Suprapubic skin (tissue), 3 donors: Measurements from ENCODE around the gene CST2.

Experiments
- POLR2A ChIP-seq, 2 donors: fragments of 450-650 bp; IDR thresholded peaks; one replicate each; pipeline ENCODE4 v1.6.1; 2017; ENCODE audit warnings: antibody characterized with exemption in 2 of 2, mild to moderate bottlenecking in 2 of 2, moderate library complexity in 2 of 2
- TF ChIP-seq, protein P1 (sequence below), 2 donors: fragments of 200-600 bp in 1 of 2; fragments of 450-650 bp in 1 of 2; sonication (generic) in 1 of 2; IDR thresholded peaks; one replicate each; pipeline ENCODE4 v1.5.1; 2016 to 2019; ENCODE audit warnings: antibody characterized with exemption in 2 of 2, mild to moderate bottlenecking in 1 of 2, moderate library complexity in 1 of 2

DNA sequence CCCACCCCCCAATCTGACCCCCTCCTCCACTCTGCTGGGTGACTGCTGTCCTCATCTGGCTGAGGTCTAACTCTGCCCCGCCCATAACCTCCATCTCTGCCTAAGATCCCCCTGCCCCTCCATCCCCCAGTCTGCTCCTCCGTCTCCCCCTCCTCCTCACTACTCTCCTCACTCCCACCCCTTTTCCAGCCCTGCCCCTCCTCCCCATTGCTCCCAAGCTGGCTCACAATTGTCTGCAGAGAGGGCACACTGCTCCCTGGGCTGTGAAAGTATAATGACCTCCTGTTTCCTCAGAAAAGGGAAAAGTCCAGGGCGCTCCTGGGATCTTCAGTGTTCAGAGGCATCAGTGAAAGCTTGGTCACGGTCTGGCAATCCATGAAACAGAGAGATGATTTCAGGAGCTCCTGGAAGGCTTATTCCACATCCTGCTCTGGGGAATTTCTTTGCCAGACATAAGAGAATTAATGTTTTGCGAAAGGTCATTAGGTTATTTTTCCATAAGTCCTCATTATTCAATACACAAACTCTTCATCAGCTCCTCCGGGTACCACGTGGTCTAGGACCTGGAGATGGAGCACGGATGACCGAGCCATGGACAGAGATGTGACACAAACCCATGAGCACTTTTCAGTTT is 31.6 kb upstream of the CST2 start:
- TF ChIP-seq, protein P1, sequence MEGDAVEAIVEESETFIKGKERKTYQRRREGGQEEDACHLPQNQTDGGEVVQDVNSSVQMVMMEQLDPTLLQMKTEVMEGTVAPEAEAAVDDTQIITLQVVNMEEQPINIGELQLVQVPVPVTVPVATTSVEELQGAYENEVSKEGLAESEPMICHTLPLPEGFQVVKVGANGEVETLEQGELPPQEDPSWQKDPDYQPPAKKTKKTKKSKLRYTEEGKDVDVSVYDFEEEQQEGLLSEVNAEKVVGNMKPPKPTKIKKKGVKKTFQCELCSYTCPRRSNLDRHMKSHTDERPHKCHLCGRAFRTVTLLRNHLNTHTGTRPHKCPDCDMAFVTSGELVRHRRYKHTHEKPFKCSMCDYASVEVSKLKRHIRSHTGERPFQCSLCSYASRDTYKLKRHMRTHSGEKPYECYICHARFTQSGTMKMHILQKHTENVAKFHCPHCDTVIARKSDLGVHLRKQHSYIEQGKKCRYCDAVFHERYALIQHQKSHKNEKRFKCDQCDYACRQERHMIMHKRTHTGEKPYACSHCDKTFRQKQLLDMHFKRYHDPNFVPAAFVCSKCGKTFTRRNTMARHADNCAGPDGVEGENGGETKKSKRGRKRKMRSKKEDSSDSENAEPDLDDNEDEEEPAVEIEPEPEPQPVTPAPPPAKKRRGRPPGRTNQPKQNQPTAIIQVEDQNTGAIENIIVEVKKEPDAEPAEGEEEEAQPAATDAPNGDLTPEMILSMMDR (IDR thresholded peaks at IDR 0.05): no peak
- TF ChIP-seq POLR2A (IDR thresholded peaks at IDR 0.05): no peak
